ENCODE results near the gene CLSTN3. TPM values are rescaled to one million over a fixed set of nuclear protein-coding genes. Genes with fewer than 3 reads are reported as not detected.
A peak's percentile ranks its signal among the peaks of the same experiment; 100 is the strongest.

The CLSTN3 gene
- total and polyA plus RNA-seq, 7 experiments from 2014 or later: 1.1 to 76.3 (median 25.5) TPM

DNA sequence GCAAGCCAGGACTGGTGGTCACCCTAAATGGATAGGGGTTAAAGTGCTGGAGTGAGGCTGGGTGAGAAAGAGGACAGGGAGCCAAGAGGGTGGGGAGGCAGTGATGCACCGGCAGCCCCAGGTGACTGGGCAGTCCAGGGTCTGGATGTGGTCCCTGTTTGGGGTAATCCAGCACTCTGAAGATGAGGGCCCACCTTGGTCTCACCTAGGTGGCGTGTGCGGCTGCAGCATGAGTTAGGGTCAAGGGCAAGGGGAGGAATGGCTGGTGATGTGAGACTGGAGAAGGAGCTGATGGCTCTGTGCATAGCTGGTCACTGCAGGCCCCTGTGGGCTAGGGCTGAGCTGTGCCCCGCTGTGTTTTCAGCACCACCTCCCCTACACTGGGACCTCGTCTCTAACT lies 19.5 kb upstream of the CLSTN3 start:
- peaks cover 0 to 11% (median 7%) of the 10 kb centered on the region in 11 donors for H3K9me3 Mint-ChIP-seq
- peaks cover 27 to 64% (median 39%) of the 10 kb centered on the region in 7 donors for H3K4me1 Mint-ChIP-seq
- Histone ChIP-seq H3K9me3 (ENCODE audit: control insufficient read depth in 2 of 3, low read length in 3 of 3) (peaks cover 0 to 4% (median 0%) of the 10 kb centered on the region in 3 experiments), H3K4me1 (ENCODE audit: control insufficient read depth in 2 of 2, insufficient read depth in 2 of 2, low read length in 2 of 2) (peaks cover 6% of the 10 kb centered on the region in 2 donors), H3K27ac (ENCODE audit: low read depth, low read length) (no peak overlapping the region), H3K36me3 (ENCODE audit: control insufficient read depth in 2 of 3, insufficient read depth in 3 of 3, low read length in 3 of 3) (peaks cover 0 to 6% (median 0%) of the 10 kb centered on the region in 3 experiments), H3K27me3 (ENCODE audit: control insufficient read depth in 2 of 2, insufficient read depth in 2 of 2, low read length in 2 of 2) (no peaks in the 10 kb centered on the region), H3K4me3 (ENCODE audit: low read length) (no peak overlapping the region)
- no peaks in the 10 kb centered on the region for H3K27me3 Mint-ChIP-seq
- H3K4me3 Mint-ChIP-seq: no peak overlapping the region
- H3K27ac Mint-ChIP-seq: peak overlapping the region in 1 of 9 donors; percentile 41
- intact Hi-C loops (cut with micrococcal nuclease): loop anchor here in 1 of 2 donors (1.0 kb wide), 1 partner anchor 20 kb away; the partner anchor contains the start of gene CLSTN3
- ATAC-seq (no peak), DNase-seq (no peak)
- POLR2A ChIA-PET: interaction anchor here (0.8 to 1.7 kb wide), 4 partner anchors 138 to 251 kb away, joined by 3 to 11 read pairs (median 4); partner anchors contain the start of genes C12orf57 and RNU7-1
- peaks cover 6 to 22% (median 16%) of the 10 kb centered on the region in 5 donors for H3K36me3 Mint-ChIP-seq
- CTCF ChIA-PET: interaction anchor here (1.1 to 7.1 kb wide), 4 partner anchors 15 to 241 kb away, joined by 4 to 50 read pairs (median 10); partner anchors contain the start of genes C12orf57 and RNU7-1

DNA sequence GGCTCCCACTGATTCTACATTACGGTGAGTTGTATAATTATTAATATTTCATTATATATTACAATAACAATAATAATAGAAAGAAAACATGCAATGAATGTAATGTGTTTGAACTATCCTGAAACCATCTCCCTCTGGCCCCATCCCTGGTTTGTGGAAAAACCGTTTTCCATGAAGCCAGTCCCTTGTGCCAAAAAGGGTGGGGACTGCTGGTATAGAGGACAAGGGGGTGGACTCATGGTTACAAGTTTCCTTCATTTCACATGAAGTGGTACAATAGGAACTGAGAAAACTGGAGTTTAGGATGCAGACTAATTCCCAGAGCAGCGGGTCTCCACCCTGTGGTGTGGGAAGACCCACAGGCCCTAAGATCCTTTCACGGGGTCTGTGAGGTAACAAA lies 18.1 kb upstream of the CLSTN3 start:
- Histone ChIP-seq H3K4me3 (ENCODE audit: low read length) (no peak overlapping the region), H3K4me1 (ENCODE audit: control insufficient read depth in 2 of 2, insufficient read depth in 2 of 2, low read length in 2 of 2) (peaks cover 6% of the 10 kb centered on the region in 2 donors), H3K9me3 (ENCODE audit: control insufficient read depth in 2 of 3, low read length in 3 of 3) (no peaks in the 10 kb centered on the region), H3K27ac (ENCODE audit: low read depth, low read length) (no peak overlapping the region), H3K27me3 (ENCODE audit: control insufficient read depth in 2 of 2, insufficient read depth in 2 of 2, low read length in 2 of 2) (no peaks in the 10 kb centered on the region), H3K36me3 (ENCODE audit: control insufficient read depth in 2 of 3, insufficient read depth in 3 of 3, low read length in 3 of 3) (peaks cover 0 to 6% (median 0%) of the 10 kb centered on the region in 3 experiments)
- Mint-ChIP-seq H3K9me3 (no peaks in the 10 kb centered on the region), H3K4me1 (peaks cover 21 to 52% (median 25%) of the 10 kb centered on the region in 7 donors), H3K27me3 (no peaks in the 10 kb centered on the region), H3K27ac (peak overlapping the region in 1 of 9 donors; percentile 23), H3K36me3 (peaks cover 0 to 18% (median 13%) of the 10 kb centered on the region in 5 donors), H3K4me3 (no peak overlapping the region)
- no peak for ATAC-seq
- intact Hi-C loops (cut with micrococcal nuclease): no loop called here
- POLR2A ChIA-PET: interaction anchor here (1.0 to 1.7 kb wide), 4 partner anchors 167 to 239 kb away, joined by 3 to 11 read pairs (median 4); partner anchors contain the start of genes C12orf57, RNU7-1 and SPSB2
- CTCF ChIA-PET: interaction anchor here (0.9 to 7.1 kb wide), 12 partner anchors 10 to 243 kb away, joined by 3 to 50 read pairs (median 7); partner anchors contain the start of genes C12orf57, LPCAT3, RNU7-1 and SPSB2
- DNase-seq: no peak

- ATAC-seq (peak; percentile 63), DNase-seq (peak in 8 of 9 donors; percentile 30 to 65 (median 54))
- Histone ChIP-seq H3K4me3 (ENCODE audit: low read length) (no peak overlapping the region), H3K36me3 (ENCODE audit: control insufficient read depth in 2 of 3, insufficient read depth in 3 of 3, low read length in 3 of 3) (peaks cover 0 to 6% (median 0%) of the 10 kb centered on the region in 3 experiments), H3K27me3 (ENCODE audit: control insufficient read depth in 2 of 2, insufficient read depth in 2 of 2, low read length in 2 of 2) (no peaks in the 10 kb centered on the region), H3K9me3 (ENCODE audit: control insufficient read depth in 2 of 3, low read length in 3 of 3) (no peaks in the 10 kb centered on the region), H3K27ac (ENCODE audit: low read depth, low read length) (no peak overlapping the region), H3K4me1 (ENCODE audit: control insufficient read depth in 2 of 2, insufficient read depth in 2 of 2, low read length in 2 of 2) (peaks cover 6% of the 10 kb centered on the region in 2 donors)
- Mint-ChIP-seq H3K27ac (peak overlapping the region in 3 of 9 donors; percentile 14 to 44 (median 30)), H3K36me3 (peaks cover 0 to 25% (median 13%) of the 10 kb centered on the region in 5 donors), H3K27me3 (no peaks in the 10 kb centered on the region), H3K9me3 (no peaks in the 10 kb centered on the region), H3K4me3 (no peak overlapping the region), H3K4me1 (peaks cover 12 to 45% (median 16%) of the 10 kb centered on the region in 7 donors)
- ChIA-PET CTCF (interaction anchor here (0.6 to 7.1 kb wide), 16 partner anchors 17 to 318 kb away, joined by 3 to 50 read pairs (median 4); partner anchors contain the start of genes C12orf57, LPCAT3, RNU7-1 and SPSB2), POLR2A (interaction anchor here (0.6 to 1.9 kb wide), 4 partner anchors 17 to 241 kb away, joined by 3 to 14 read pairs (median 3); partner anchors contain the start of genes C12orf57, RNU7-1 and SPSB2)
- intact Hi-C loops (cut with micrococcal nuclease): loop anchor here (1.0 kb wide), 5 partner anchors 95 to 244 kb away; partner anchors contain the start of genes C12orf57 (in 1 of the 2), EMG1 (in 1 of the 2), LPCAT3 (in 1 of the 2) and PHB2 (in 1 of the 2)
Measured at GRCh38 chr12:7113389-7113871, 16.7 kb upstream of the CLSTN3 start.

- Mint-ChIP-seq H3K36me3 (peaks cover 0 to 25% (median 10%) of the 10 kb centered on the region in 5 donors), H3K27ac (peak overlapping the region in 1 of 9 donors; percentile 18), H3K4me1 (peaks cover 12 to 45% (median 16%) of the 10 kb centered on the region in 7 donors), H3K4me3 (no peak overlapping the region), H3K9me3 (no peaks in the 10 kb centered on the region), H3K27me3 (no peaks in the 10 kb centered on the region)
- no peak for ATAC-seq
- intact Hi-C loops (cut with micrococcal nuclease): no loop called here
- H3K4me1 ChIP-seq (ENCODE audit: control insufficient read depth in 2 of 2, insufficient read depth in 2 of 2, low read length in 2 of 2): peaks cover 6% of the 10 kb centered on the region in 2 donors
- no peak overlapping the region for H3K4me3 ChIP-seq (ENCODE audit: low read length)
- H3K9me3 ChIP-seq (ENCODE audit: control insufficient read depth in 2 of 3, low read length in 3 of 3): no peaks in the 10 kb centered on the region
- DNase-seq: no peak
- ChIA-PET CTCF (interaction anchor here (1.2 to 7.1 kb wide), 5 partner anchors 96 to 241 kb away, joined by 4 to 50 read pairs (median 7); partner anchors contain the start of genes C12orf57, LPCAT3, RNU7-1 and SPSB2), POLR2A (interaction anchor here (1.9 kb wide), 1 partner anchor 170 kb away, joined by 14 read pairs; the partner anchor contains the start of genes C12orf57 and RNU7-1)
- no peaks in the 10 kb centered on the region for H3K27me3 ChIP-seq (ENCODE audit: control insufficient read depth in 2 of 2, insufficient read depth in 2 of 2, low read length in 2 of 2)
- H3K27ac ChIP-seq (ENCODE audit: low read depth, low read length): no peak overlapping the region
- H3K36me3 ChIP-seq (ENCODE audit: control insufficient read depth in 2 of 3, insufficient read depth in 3 of 3, low read length in 3 of 3): peaks cover 0 to 6% (median 0%) of the 10 kb centered on the region in 3 experiments
Measured at GRCh38 chr12:7114008-7114407, 16.2 kb upstream of the CLSTN3 start.

- Histone ChIP-seq H3K9me3 (ENCODE audit: control insufficient read depth in 2 of 3, low read length in 3 of 3) (no peaks in the 10 kb centered on the region), H3K4me1 (ENCODE audit: control insufficient read depth in 2 of 2, insufficient read depth in 2 of 2, low read length in 2 of 2) (no peaks in the 10 kb centered on the region), H3K36me3 (ENCODE audit: control insufficient read depth in 2 of 3, insufficient read depth in 3 of 3, low read length in 3 of 3) (peaks cover 0 to 6% (median 0%) of the 10 kb centered on the region in 3 experiments), H3K27me3 (ENCODE audit: control insufficient read depth in 2 of 2, insufficient read depth in 2 of 2, low read length in 2 of 2) (no peaks in the 10 kb centered on the region), H3K27ac (ENCODE audit: low read depth, low read length) (no peak overlapping the region), H3K4me3 (ENCODE audit: low read length) (no peak overlapping the region)
- H3K9me3 Mint-ChIP-seq: no peaks in the 10 kb centered on the region
- ChIA-PET CTCF (interaction anchor here (3.7 kb wide), 1 partner anchor 190 kb away, joined by 27 read pairs; no protein-coding TSS in a partner anchor), POLR2A (no interaction called here)
- no peaks in the 10 kb centered on the region for H3K27me3 Mint-ChIP-seq
- H3K27ac Mint-ChIP-seq: no peak overlapping the region
- intact Hi-C loops (cut with micrococcal nuclease): no loop called here
- peaks cover 5 to 36% (median 11%) of the 10 kb centered on the region in 7 donors for H3K4me1 Mint-ChIP-seq
- ATAC-seq: no peak
- H3K4me3 Mint-ChIP-seq: no peak overlapping the region
- DNase-seq: no peak
- H3K36me3 Mint-ChIP-seq: peaks cover 0 to 25% (median 10%) of the 10 kb centered on the region in 5 donors
Measured at GRCh38 chr12:7114851-7115250, 15.3 kb upstream of the CLSTN3 start.

DNA sequence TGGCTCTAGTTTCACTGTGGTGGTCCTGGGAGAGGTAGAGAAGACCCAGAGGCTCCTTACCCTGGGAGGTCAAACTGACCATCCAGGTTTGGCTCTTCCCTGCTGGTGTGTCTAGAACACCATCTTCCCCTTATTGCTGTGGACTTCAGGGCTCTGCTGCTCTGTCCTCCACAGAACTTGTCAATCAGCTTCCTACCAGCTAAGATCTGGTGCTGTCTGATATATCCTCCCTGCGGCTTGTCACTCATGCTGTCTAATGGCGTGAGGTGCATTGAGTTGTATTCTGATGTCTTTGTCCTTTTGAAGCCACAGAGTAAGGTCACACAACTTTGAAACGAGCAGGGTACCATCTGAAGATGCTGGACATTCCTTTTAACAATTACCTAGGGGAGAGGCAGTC lies 14.0 kb upstream of the CLSTN3 start:
- no peak overlapping the region for H3K4me3 ChIP-seq (ENCODE audit: low read length)
- H3K4me3 Mint-ChIP-seq: no peak overlapping the region
- no peak overlapping the region for H3K27ac ChIP-seq (ENCODE audit: low read depth, low read length)
- intact Hi-C loops (cut with micrococcal nuclease): no loop called here
- no peaks in the 10 kb centered on the region for H3K9me3 Mint-ChIP-seq
- H3K9me3 ChIP-seq (ENCODE audit: control insufficient read depth in 2 of 3, low read length in 3 of 3): no peaks in the 10 kb centered on the region
- H3K36me3 Mint-ChIP-seq: peaks cover 0 to 25% (median 10%) of the 10 kb centered on the region in 5 donors
- no peaks in the 10 kb centered on the region for H3K27me3 ChIP-seq (ENCODE audit: control insufficient read depth in 2 of 2, insufficient read depth in 2 of 2, low read length in 2 of 2)
- H3K27ac Mint-ChIP-seq: no peak overlapping the region
- no peaks in the 10 kb centered on the region for H3K4me1 ChIP-seq (ENCODE audit: control insufficient read depth in 2 of 2, insufficient read depth in 2 of 2, low read length in 2 of 2)
- H3K36me3 ChIP-seq (ENCODE audit: control insufficient read depth in 2 of 3, insufficient read depth in 3 of 3, low read length in 3 of 3): peaks cover 0 to 6% (median 0%) of the 10 kb centered on the region in 3 experiments
- no peaks in the 10 kb centered on the region for H3K27me3 Mint-ChIP-seq
- CTCF ChIA-PET: interaction anchor here (0.6 to 0.8 kb wide), 2 partner anchors 179 to 198 kb away, joined by 3 to 4 read pairs; no protein-coding TSS in a partner anchor
- POLR2A ChIA-PET: no interaction called here
- DNase-seq (no peak), ATAC-seq (no peak)
- H3K4me1 Mint-ChIP-seq: peaks cover 5 to 23% (median 5%) of the 10 kb centered on the region in 7 donors

All from naive thymus-derived CD4-positive, alpha-beta T cell (primary cell).